ENCODE data around the gene CELA3B. TPM values are rescaled to one million over a fixed set of nuclear protein-coding genes. Genes with fewer than 3 reads are reported as not detected.

Gene CELA3B
- total and polyA plus RNA-seq, 2 of the 8 experiments (the other 6 are each of a cell fraction or from before 2014, with no cell fraction given), result not detected

- H3K79me1 ChIP-seq (ENCODE audit: low read depth, low read length), result no peaks in the 10 kb centered on the region; the same call in 1 of the 2 replicates
- POLR2A ChIA-PET (ENCODE audit: partially characterized antibody), result interaction anchor here (0.6 kb wide), 1 partner anchor 299 kb away, joined by 3 read pairs; no protein-coding TSS in a partner anchor
- peaks cover 0 to 4% (median under 1%) of the 10 kb centered on the region in 4 experiments; a peak in 3 of 7 replicates for H3K4me1 ChIP-seq (replicated peaks in 1 of 4; ENCODE audit: control insufficient read depth in 3 of 4, insufficient read depth in 4 of 4, low read length in 3 of 4)
- no peak overlapping the region for H2AK5ac ChIP-seq (ENCODE audit: low read depth, low read length)
- H4K5ac ChIP-seq (ENCODE audit: insufficient read length, low read depth, low read length), result no peak overlapping the region
- H3K18ac ChIP-seq (ENCODE audit: extremely low read depth, low read length), result no peak overlapping the region
- DNase-seq (ENCODE audit: low read depth in 1 of 2, low spot score in 2 of 2) (no peak), FAIRE-seq (no peak)
- CTCF ChIA-PET (ENCODE audit: partially characterized antibody), result interaction anchor here (0.8 kb wide), 2 partner anchors 9 to 63 kb away, joined by 3 read pairs; no protein-coding TSS in a partner anchor
- H2BK20ac ChIP-seq (ENCODE audit: low read length), result no peak overlapping the region
- peaks cover 0 to 10% of the 10 kb centered on the region in 2 experiments; a peak in 2 of 4 replicates for H3K79me2 ChIP-seq (ENCODE audit: control insufficient read depth in 1 of 2, insufficient read depth in 2 of 2, low read length in 2 of 2)
- no peak overlapping the region for H2BK5ac ChIP-seq (ENCODE audit: low read depth, low read length)
- peaks cover 0 to 2% of the 10 kb centered on the region in 2 experiments for H4K20me1 ChIP-seq (replicated peaks in 1 of 2; ENCODE audit: control insufficient read depth in 1 of 2, insufficient read depth in 2 of 2, low read length in 2 of 2)
- TF ChIP-seq RNF2 (IDR thresholded peaks at IDR 0.05; ENCODE audit: borderline replicate concordance, low read depth, low read length, missing control alignments, poor library complexity, severe bottlenecking), result no peak
- no peak for TF ChIP-seq HDAC2 (IDR thresholded peaks at IDR 0.05; ENCODE audit: borderline replicate concordance in 1 of 2, low read depth in 2 of 2, low read length in 2 of 2)
- no peak for TF ChIP-seq CBX8 (IDR thresholded peaks at IDR 0.05; ENCODE audit: borderline replicate concordance, low read depth, low read length)
- no peak for TF ChIP-seq SP4 (IDR thresholded peaks at IDR 0.05; ENCODE audit: low read length)
- no peak for TF ChIP-seq SUZ12 (IDR thresholded peaks at IDR 0.05; ENCODE audit: low read length)
- TF ChIP-seq TAF7 (optimal IDR thresholded peaks at IDR 0.05; ENCODE audit: borderline replicate concordance, low read depth, low read length), result no peak
- H4K8ac ChIP-seq (ENCODE audit: extremely low read depth, insufficient read depth, low read length), result no peak overlapping the region
- no peak overlapping the region for H2BK15ac ChIP-seq (ENCODE audit: low read length)
- H2BK12ac ChIP-seq (ENCODE audit: low read depth, low read length), result no peak overlapping the region
- no peak overlapping the region for H3K14ac ChIP-seq (ENCODE audit: insufficient read length)
- H2AFZ ChIP-seq (ENCODE audit: low read length), result no peak overlapping the region
- H3K4me2 ChIP-seq (ENCODE audit: insufficient read depth in 1 of 2, low read depth in 2 of 2, low read length in 2 of 2), result no peak overlapping the region
- peaks cover 0 to 8% (median 2%) of the 10 kb centered on the region in 4 experiments; a peak in 4 of 8 replicates for H3K36me3 ChIP-seq (ENCODE audit: control insufficient read depth in 2 of 4, insufficient read depth in 4 of 4, low read length in 3 of 4)
- H3K4ac ChIP-seq (replicated peaks; ENCODE audit: insufficient read length, low read depth, low read length), result no peak overlapping the region
- H3K23me2 ChIP-seq (ENCODE audit: low read depth, low read length), result 0 out of 2 replicates have a peak, but pooled peaks cover 2% of the 10 kb centered on the region
- no peaks in the 10 kb centered on the region for H3K27me3 ChIP-seq (replicated peaks in 1 of 4; ENCODE audit: control insufficient read depth in 3 of 4, extremely low read depth in 1 of 4, insufficient read depth in 3 of 4, low read length in 3 of 4)
- H3K4me3 ChIP-seq (ENCODE audit: extremely low read depth in 1 of 4, insufficient read depth in 2 of 4, low read depth in 3 of 4, low read length in 4 of 4), result no peak overlapping the region
- H3K23ac ChIP-seq (ENCODE audit: insufficient read length), result no peak overlapping the region
- H3K9ac ChIP-seq (replicated peaks in 1 of 4; ENCODE audit: extremely low read depth in 1 of 4, low read depth in 3 of 4, low read length in 3 of 4), result no peak overlapping the region
- 91% methylated on average over 3 of the region's 3 CpGs; no CpG with 5 or more reads in 1 of the 2 experiments for WGBS, 2 experiments (ENCODE audit: extremely low coverage in 1 of 2, insufficient coverage in 1 of 2, insufficient read length in 1 of 2, insufficient replicate concordance in 2 of 2, low coverage in 1 of 2, low lambda C conversion rate in 2 of 2, missing lambda C conversion rate in 1 of 2)
- no peaks in the 10 kb centered on the region for H3K9me3 ChIP-seq (ENCODE audit: insufficient read depth in 2 of 2, low read depth in 1 of 2, low read length in 1 of 2)
- H3K27ac ChIP-seq (ENCODE audit: low read depth, low read length), result no peak overlapping the region
- H4K91ac ChIP-seq (replicated peaks; ENCODE audit: insufficient read length, low read length), result no peak overlapping the region
- no peak overlapping the region for H3K56ac ChIP-seq (replicated peaks; ENCODE audit: insufficient read length, low read depth, low read length)
- H2BK120ac ChIP-seq (replicated peaks; ENCODE audit: low read depth, low read length), result no peak overlapping the region
These were observed 53.7 kb downstream of the CELA3B start for GRCh38 chr1:22030473-22030872.

Measured in H1 (cell line).